Astrocyte (in vitro differentiated cells and primary cell): ENCODE measurements around the gene ARHGAP32.

ENCODE experiments used
- EZH2 ChIP-seq: IDR thresholded peaks from 2 replicates; pipeline ENCODE4 v1.6.1; 2012; ENCODE audit warnings: mild to moderate bottlenecking, low read length, inconsistent platforms; ENCODE audit not compliant: insufficient read depth
- TF ChIP-seq, protein P1 (sequence below): IDR thresholded peaks from 2 replicates; pipeline ENCODE4 v1.5.1; 2011; ENCODE audit warnings: low read depth, mild to moderate bottlenecking, inconsistent platforms, low read length, moderate library complexity; ENCODE audit not compliant: insufficient read depth

- TF ChIP-seq, protein P1, sequence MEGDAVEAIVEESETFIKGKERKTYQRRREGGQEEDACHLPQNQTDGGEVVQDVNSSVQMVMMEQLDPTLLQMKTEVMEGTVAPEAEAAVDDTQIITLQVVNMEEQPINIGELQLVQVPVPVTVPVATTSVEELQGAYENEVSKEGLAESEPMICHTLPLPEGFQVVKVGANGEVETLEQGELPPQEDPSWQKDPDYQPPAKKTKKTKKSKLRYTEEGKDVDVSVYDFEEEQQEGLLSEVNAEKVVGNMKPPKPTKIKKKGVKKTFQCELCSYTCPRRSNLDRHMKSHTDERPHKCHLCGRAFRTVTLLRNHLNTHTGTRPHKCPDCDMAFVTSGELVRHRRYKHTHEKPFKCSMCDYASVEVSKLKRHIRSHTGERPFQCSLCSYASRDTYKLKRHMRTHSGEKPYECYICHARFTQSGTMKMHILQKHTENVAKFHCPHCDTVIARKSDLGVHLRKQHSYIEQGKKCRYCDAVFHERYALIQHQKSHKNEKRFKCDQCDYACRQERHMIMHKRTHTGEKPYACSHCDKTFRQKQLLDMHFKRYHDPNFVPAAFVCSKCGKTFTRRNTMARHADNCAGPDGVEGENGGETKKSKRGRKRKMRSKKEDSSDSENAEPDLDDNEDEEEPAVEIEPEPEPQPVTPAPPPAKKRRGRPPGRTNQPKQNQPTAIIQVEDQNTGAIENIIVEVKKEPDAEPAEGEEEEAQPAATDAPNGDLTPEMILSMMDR = no peak
- no peak for TF ChIP-seq EZH2
Measured at GRCh38 chr11:128970598-128971190, 221.4 kb downstream of the ARHGAP32 start.
